Large intestine (tissue), 3 donors: ENCODE results near the gene PADI2. TPM values are rescaled to one million over a fixed set of nuclear protein-coding genes. Genes with fewer than 3 reads are reported as not detected.

Experiments used
- DNase-seq, 2 donors: peaks; one replicate each; pipeline versions ENCODE4 v3.0.0 to v3.0.0-alpha.2; 2013
- H3K27ac ChIP-seq: one replicate; pipeline ENCODE4 v1.5.1; 2013; ENCODE audit warnings: low read length
- H3K27me3 ChIP-seq: 2 replicates; pipeline ENCODE4 v1.6.1; 2013; ENCODE audit warnings: low read length; ENCODE audit not compliant: control insufficient read depth, insufficient read depth
- H3K36me3 ChIP-seq: 2 replicates; pipeline ENCODE4 v1.6.1; 2013; ENCODE audit warnings: low read length; ENCODE audit not compliant: control insufficient read depth, insufficient read depth
- H3K4me1 ChIP-seq: one replicate; pipeline ENCODE4 v1.6.1; 2013; ENCODE audit warnings: low read length; ENCODE audit not compliant: control insufficient read depth, insufficient read depth
- H3K4me3 ChIP-seq: one replicate; pipeline ENCODE4 v1.5.1; 2013; ENCODE audit warnings: low read length
- H3K9me3 ChIP-seq: one replicate; pipeline ENCODE4 v1.6.1; 2013; ENCODE audit warnings: mild to moderate bottlenecking, low read depth, low read length, moderate library complexity; ENCODE audit not compliant: control insufficient read depth
- WGBS: methylation state at CpG from one replicate; pipeline ENCODE4 v1.1.5; 2013; ENCODE audit warnings: low lambda C conversion rate; ENCODE audit not compliant: insufficient coverage; 5-methylcytosine and 5-hydroxymethylcytosine counted together
- polyA plus RNA-seq: library from polyadenylated mRNA; unstranded; fragments of 120-200 nt; gene quantifications from one replicate; pipeline ENCODE4 v1.2.1, GENCODE V29; 2013

Gene PADI2
- polyA plus RNA-seq, 1 donor = 19.3 TPM

GRCh38 chr1:17117451-17118265 lies 1.6 kb downstream of the PADI2 start:
- H3K4me3 ChIP-seq = peak overlapping the region; percentile 72
- no CpG with 5 or more reads among the region's 16 CpGs for WGBS
- no peaks in the 10 kb centered on the region for H3K9me3 ChIP-seq
- peaks cover 44% of the 10 kb centered on the region for H3K4me1 ChIP-seq
- DNase-seq = no peak
- H3K27ac ChIP-seq = no peak overlapping the region
- peaks cover 15% of the 10 kb centered on the region for H3K27me3 ChIP-seq
- H3K36me3 ChIP-seq = no peaks in the 10 kb centered on the region

- Histone ChIP-seq H3K27ac (no peak overlapping the region), H3K27me3 (peaks cover 15% of the 10 kb centered on the region), H3K36me3 (no peaks in the 10 kb centered on the region), H3K4me1 (peaks cover 44% of the 10 kb centered on the region), H3K9me3 (no peaks in the 10 kb centered on the region), H3K4me3 (no peak overlapping the region)
- WGBS = no CpG with 5 or more reads among the region's 1 CpG
- no peak for DNase-seq
These were observed 2.6 kb downstream of the PADI2 start for GRCh38 chr1:17116643-17117042.

DNA sequence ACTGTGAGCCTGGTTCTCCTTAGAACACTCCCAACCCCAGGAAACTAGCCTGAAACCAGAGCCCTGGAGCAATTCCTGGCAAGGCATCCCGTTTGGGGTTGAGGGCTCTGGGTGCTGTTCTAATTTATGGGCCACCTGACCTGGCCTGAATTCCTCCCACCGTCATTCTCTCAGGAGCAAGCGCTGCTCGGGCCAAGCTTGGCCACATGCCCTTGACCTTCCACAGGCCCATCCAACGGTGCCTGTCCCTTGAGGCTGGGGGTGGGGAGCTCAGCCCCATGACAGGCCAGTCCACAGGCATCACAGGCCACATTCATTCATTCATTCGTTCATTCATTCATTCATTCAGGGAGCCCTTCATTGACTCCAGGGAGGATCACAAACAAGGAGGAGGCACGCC lies 5.3 kb downstream of the PADI2 start:
- no CpG with 5 or more reads among the region's 7 CpGs for WGBS

GRCh38 chr1:17112496-17113236 lies 6.6 kb downstream of the PADI2 start:
- Histone ChIP-seq H3K4me3 (no peak overlapping the region), H3K9me3 (no peaks in the 10 kb centered on the region), H3K27me3 (no peaks in the 10 kb centered on the region), H3K36me3 (no peaks in the 10 kb centered on the region), H3K27ac (peak overlapping the region; percentile 68), H3K4me1 (peaks cover 64% of the 10 kb centered on the region)
- WGBS = no CpG with 5 or more reads among the region's 7 CpGs
- DNase-seq = peak; percentile 64 to 77

More for the DNA sequence above, 5.3 kb downstream of the PADI2 start:
- H3K27ac ChIP-seq = peak overlapping the region; percentile 68
- no peaks in the 10 kb centered on the region for H3K9me3 ChIP-seq
- H3K36me3 ChIP-seq = no peaks in the 10 kb centered on the region
- no peak overlapping the region for H3K4me3 ChIP-seq
- peaks cover 53% of the 10 kb centered on the region for H3K4me1 ChIP-seq
- peaks cover 13% of the 10 kb centered on the region for H3K27me3 ChIP-seq
- no peak for DNase-seq

DNA sequence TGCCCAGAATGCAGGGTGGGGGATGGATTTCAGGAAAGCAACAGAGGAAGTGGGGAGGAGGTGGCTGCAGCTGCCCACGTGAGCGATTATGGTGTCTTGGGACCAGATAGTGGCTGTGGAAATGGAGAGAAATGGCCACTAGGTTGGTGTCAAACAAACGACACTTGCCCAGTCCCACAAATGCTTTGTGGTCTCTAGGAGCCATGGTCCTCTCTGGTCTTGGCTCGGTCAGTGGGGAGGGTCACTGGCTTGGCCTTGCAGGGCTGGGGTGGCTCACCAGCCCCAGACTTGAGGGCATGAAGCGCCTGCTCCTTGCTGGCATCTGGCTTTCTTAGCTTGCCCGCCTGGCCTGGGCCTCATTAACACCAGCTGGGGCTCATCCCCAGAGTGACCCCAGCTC lies 7.2 kb downstream of the PADI2 start:
- Histone ChIP-seq H3K9me3 (no peaks in the 10 kb centered on the region), H3K36me3 (no peaks in the 10 kb centered on the region), H3K27ac (peak overlapping the region; percentile 68), H3K4me1 (peaks cover 63% of the 10 kb centered on the region), H3K27me3 (no peaks in the 10 kb centered on the region), H3K4me3 (no peak overlapping the region)
- WGBS = no CpG with 5 or more reads among the region's 6 CpGs
- no peak for DNase-seq

- Histone ChIP-seq H3K27ac (peak overlapping the region; percentile 96), H3K36me3 (peaks cover 2% of the 10 kb centered on the region), H3K9me3 (no peaks in the 10 kb centered on the region), H3K4me3 (no peak overlapping the region), H3K27me3 (no peaks in the 10 kb centered on the region), H3K4me1 (peaks cover 63% of the 10 kb centered on the region)
- DNase-seq = peak in 1 of 2 donors; percentile 49
- no CpG with 5 or more reads among the region's 2 CpGs for WGBS
These were observed 8.7 kb downstream of the PADI2 start for GRCh38 chr1:17110555-17110926.

GRCh38 chr1:17109892-17110554 lies 9.2 kb downstream of the PADI2 start:
- Histone ChIP-seq H3K4me1 (peaks cover 63% of the 10 kb centered on the region), H3K27me3 (no peaks in the 10 kb centered on the region), H3K36me3 (peaks cover 2% of the 10 kb centered on the region), H3K27ac (peak overlapping the region; percentile 96), H3K4me3 (no peak overlapping the region), H3K9me3 (no peaks in the 10 kb centered on the region)
- peak; percentile 90 to 95 for DNase-seq
- WGBS = no CpG with 5 or more reads among the region's 5 CpGs

DNA sequence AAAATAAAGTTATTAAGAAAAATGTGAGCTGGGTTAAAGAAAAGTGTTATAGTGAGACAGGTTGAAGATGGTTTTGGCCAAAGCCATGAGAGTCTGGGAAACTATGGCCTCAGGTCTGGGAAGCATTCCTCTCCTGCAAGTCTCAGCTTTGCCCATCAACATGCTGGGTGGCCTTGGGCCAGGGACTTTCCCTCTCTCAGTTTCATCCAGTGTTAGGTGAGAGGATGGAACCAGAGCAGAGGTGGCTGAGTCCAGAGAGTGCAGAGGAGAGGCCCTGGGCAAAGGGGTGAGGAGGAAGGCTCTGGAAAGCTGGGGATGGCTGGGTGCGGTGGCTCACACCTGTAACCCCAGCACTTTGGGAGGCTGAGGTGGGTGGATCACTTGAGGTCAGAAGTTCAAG lies 10.5 kb downstream of the PADI2 start:
- Histone ChIP-seq H3K9me3 (no peaks in the 10 kb centered on the region), H3K4me3 (no peak overlapping the region), H3K4me1 (peaks cover 58% of the 10 kb centered on the region), H3K27ac (peak overlapping the region; percentile 96), H3K27me3 (no peaks in the 10 kb centered on the region), H3K36me3 (peaks cover 2% of the 10 kb centered on the region)
- WGBS = no CpG with 5 or more reads among the region's 1 CpG
- peak in 1 of 2 donors; percentile 63 for DNase-seq

DNA sequence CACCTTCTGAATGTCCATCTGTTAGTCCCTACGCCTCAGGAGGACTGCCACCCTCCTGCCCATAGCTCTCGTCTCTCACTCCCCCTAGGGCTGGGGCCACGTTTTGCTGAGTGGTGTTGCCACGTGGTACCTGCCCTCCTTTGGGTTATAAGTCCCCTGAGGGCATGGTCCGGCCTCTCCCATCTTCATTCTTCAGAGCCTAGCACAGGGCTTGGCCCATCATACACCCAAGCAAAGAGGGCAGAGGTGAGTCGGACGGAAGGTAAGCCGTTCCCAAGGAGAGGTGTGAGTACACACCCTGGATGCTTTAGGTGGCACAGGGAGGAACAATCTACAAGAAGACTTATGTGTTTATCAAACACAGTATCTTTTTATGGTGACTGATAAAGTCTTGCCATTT lies 10.9 kb downstream of the PADI2 start:
- DNase-seq = peak; percentile 74 to 87
- no peaks in the 10 kb centered on the region for H3K27me3 ChIP-seq
- WGBS = no CpG with 5 or more reads among the region's 8 CpGs
- peak overlapping the region; percentile 96 for H3K27ac ChIP-seq
- peaks cover 54% of the 10 kb centered on the region for H3K4me1 ChIP-seq
- peaks cover 2% of the 10 kb centered on the region for H3K36me3 ChIP-seq
- H3K9me3 ChIP-seq = no peaks in the 10 kb centered on the region
- H3K4me3 ChIP-seq = no peak overlapping the region

GRCh38 chr1:17104782-17105181 lies 14.5 kb downstream of the PADI2 start:
- no peak overlapping the region for H3K4me3 ChIP-seq
- WGBS = 100% methylated on average over 1 of the region's 17 CpGs
- no peak for DNase-seq

More at GRCh38 chr1:17104782-17105181, 14.5 kb downstream of the PADI2 start:
- H3K27me3 ChIP-seq = no peaks in the 10 kb centered on the region
- H3K36me3 ChIP-seq = peaks cover 21% of the 10 kb centered on the region
- H3K9me3 ChIP-seq = no peaks in the 10 kb centered on the region
- H3K27ac ChIP-seq = no peak overlapping the region
- H3K4me1 ChIP-seq = peaks cover 20% of the 10 kb centered on the region
